ENCODE measurements around the gene NACC2.

- TF ChIP-seq CTCF (IDR thresholded peaks at IDR 0.05; ENCODE audit: control extremely low read depth in 1 of 3, insufficient read depth in 1 of 3, low read depth in 1 of 3, low read length in 3 of 3), result no peak
- no peak for TF ChIP-seq EZH2 (IDR thresholded peaks at IDR 0.05; ENCODE audit: low read depth, low read length, severe bottlenecking)
- TF ChIP-seq CEBPB (IDR thresholded peaks at IDR 0.05; ENCODE audit: low read depth, low read length), result no peak
- TF ChIP-seq JUND (IDR thresholded peaks at IDR 0.05; ENCODE audit: low read length), result no peak
- no peak for TF ChIP-seq KDM4A (IDR thresholded peaks at IDR 0.05; ENCODE audit: low read depth, low read length, severe bottlenecking)
- TF ChIP-seq POLR2A (IDR thresholded peaks at IDR 0.05; ENCODE audit: control extremely low read depth in 1 of 2, low read depth in 2 of 2, low read length in 2 of 2), result no peak
- TF ChIP-seq POLR2AphosphoS5 (IDR thresholded peaks at IDR 0.05; ENCODE audit: low read depth, low read length), result no peak
- no peak for TF ChIP-seq NRF1 (IDR thresholded peaks at IDR 0.05; ENCODE audit: low read depth, low read length)
- no peak for TF ChIP-seq PHF8 (conservative IDR thresholded peaks at IDR 0.05; ENCODE audit: low read depth, low read length)
- TF ChIP-seq HDAC6 (IDR thresholded peaks at IDR 0.05; ENCODE audit: low read depth, low read length), result no peak
- TF ChIP-seq YY1 (IDR thresholded peaks at IDR 0.05; ENCODE audit: low read depth, low read length), result no peak
Observed at GRCh38 chr9:136059851-136060670, 35.0 kb downstream of the NACC2 start.
